ENCODE results near the gene HNRNPLL. TPM values are rescaled to one million over a fixed set of nuclear protein-coding genes. Genes with fewer than 3 reads are reported as not detected.
"Not testable (repeated sequence)": the region's sequence is repeated elsewhere in the genome, so short reads cannot be mapped to it uniquely, and the experiment has no call there.

HNRNPLL gene
- total RNA-seq, 2 donors from 2014 or later: 41.6 to 58.7 TPM

DNA sequence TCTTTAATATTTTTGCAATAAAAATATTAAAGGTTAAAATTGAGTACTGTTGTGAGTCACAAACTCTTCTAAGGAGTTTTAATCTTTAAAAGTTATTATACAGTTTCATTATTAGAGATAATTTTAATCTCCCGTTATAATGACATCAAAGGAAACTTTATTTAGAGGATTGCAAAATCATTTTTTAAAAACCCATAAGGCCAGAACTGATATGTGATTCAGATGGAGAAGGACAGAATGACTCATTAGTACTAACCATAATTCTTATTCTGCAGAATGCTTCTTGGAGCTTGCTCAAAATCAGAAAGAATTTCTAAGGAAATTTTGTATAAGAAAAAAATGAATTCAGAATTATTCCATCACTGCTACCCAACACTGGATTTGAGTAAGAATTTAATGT lies 12.5 kb upstream of the HNRNPLL start:
- Histone ChIP-seq H3K36me3 (no peaks in the 10 kb centered on the region), H3K9ac (ENCODE audit: low read depth in 2 of 2, low read length in 2 of 2) (no peak overlapping the region), H3K27me3 (no peaks in the 10 kb centered on the region), H3K9me3 (no peaks in the 10 kb centered on the region), H3K4me1 (no peaks in the 10 kb centered on the region), H3K4me3 (no peak overlapping the region), H3K27ac (no peak overlapping the region)
- intact Hi-C loops (cut with DNase I): no loop called here
- no peak for DNase-seq
- TF ChIP-seq, protein P1, sequence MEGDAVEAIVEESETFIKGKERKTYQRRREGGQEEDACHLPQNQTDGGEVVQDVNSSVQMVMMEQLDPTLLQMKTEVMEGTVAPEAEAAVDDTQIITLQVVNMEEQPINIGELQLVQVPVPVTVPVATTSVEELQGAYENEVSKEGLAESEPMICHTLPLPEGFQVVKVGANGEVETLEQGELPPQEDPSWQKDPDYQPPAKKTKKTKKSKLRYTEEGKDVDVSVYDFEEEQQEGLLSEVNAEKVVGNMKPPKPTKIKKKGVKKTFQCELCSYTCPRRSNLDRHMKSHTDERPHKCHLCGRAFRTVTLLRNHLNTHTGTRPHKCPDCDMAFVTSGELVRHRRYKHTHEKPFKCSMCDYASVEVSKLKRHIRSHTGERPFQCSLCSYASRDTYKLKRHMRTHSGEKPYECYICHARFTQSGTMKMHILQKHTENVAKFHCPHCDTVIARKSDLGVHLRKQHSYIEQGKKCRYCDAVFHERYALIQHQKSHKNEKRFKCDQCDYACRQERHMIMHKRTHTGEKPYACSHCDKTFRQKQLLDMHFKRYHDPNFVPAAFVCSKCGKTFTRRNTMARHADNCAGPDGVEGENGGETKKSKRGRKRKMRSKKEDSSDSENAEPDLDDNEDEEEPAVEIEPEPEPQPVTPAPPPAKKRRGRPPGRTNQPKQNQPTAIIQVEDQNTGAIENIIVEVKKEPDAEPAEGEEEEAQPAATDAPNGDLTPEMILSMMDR (IDR thresholded peaks at IDR 0.05): no peak

DNA sequence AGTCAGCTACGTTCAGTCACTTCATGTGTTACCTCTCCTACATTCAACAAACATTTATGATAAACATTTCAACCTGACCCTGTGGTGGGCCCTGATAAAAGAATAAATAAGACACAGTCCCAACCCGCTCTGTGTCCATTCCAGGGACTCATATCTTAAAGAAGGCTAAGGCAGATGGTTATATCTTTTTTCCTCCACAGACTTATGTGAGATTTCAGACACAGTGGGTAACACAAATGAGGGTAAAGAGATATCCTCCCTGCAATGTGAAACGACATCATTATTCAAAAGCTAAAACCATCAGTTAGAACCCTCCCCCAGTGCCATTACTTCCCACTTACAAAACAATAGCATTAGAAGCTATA lies 11.1 kb upstream of the HNRNPLL start:
- DNase-seq: no peak
- no peaks in the 10 kb centered on the region for H3K4me1 ChIP-seq
- no peak overlapping the region for H3K4me3 ChIP-seq
- intact Hi-C loops (cut with DNase I): no loop called here
- H3K9me3 ChIP-seq: no peaks in the 10 kb centered on the region
- TF ChIP-seq, protein P1 (IDR thresholded peaks at IDR 0.05): no peak
- no peaks in the 10 kb centered on the region for H3K36me3 ChIP-seq
- no peaks in the 10 kb centered on the region for H3K27me3 ChIP-seq
- H3K27ac ChIP-seq: no peak overlapping the region
- no peak overlapping the region for H3K9ac ChIP-seq (ENCODE audit: low read depth in 2 of 2, low read length in 2 of 2)

DNA sequence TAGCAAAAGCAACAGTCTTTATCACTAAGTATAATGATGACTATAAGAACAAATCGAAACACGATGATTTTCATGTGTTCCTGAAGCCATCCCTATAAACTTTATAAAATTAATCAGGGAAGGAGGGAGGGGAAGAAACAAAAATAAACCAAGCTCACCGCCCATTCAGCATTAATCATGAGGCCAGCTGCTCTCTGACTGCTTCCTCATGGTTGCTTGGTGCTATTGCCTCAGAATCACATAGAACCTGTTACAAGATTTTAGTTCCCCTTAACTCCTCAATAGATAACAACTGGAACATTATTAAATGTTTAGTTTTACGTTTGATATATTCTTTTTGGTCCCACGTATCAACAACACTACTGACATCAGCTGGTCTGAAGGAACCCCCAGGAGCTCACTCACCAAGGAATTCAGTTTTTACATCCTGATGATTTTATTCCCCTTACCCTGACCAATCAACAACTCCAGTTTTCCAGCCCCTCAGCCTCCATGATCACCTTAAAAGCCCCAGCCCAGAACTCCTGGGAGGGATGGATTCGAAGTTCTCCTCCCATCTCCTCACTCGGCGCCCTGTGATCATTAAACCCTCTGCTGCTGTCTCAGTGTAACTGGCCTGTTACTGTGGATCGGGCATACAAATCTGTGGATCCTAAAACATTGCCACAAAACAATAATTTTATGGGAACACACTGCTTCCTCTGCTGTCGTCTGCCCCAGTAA lies 10.6 kb upstream of the HNRNPLL start:
- no peak overlapping the region for H3K4me3 ChIP-seq
- TF ChIP-seq, protein P1 (IDR thresholded peaks at IDR 0.05): no peak
- no peaks in the 10 kb centered on the region for H3K9me3 ChIP-seq
- no peaks in the 10 kb centered on the region for H3K4me1 ChIP-seq
- DNase-seq: no peak
- no peak overlapping the region for H3K9ac ChIP-seq (ENCODE audit: low read depth in 2 of 2, low read length in 2 of 2)
- H3K36me3 ChIP-seq: no peaks in the 10 kb centered on the region
- intact Hi-C loops (cut with DNase I): no loop called here
- H3K27ac ChIP-seq: no peak overlapping the region
- H3K27me3 ChIP-seq: no peaks in the 10 kb centered on the region

DNA sequence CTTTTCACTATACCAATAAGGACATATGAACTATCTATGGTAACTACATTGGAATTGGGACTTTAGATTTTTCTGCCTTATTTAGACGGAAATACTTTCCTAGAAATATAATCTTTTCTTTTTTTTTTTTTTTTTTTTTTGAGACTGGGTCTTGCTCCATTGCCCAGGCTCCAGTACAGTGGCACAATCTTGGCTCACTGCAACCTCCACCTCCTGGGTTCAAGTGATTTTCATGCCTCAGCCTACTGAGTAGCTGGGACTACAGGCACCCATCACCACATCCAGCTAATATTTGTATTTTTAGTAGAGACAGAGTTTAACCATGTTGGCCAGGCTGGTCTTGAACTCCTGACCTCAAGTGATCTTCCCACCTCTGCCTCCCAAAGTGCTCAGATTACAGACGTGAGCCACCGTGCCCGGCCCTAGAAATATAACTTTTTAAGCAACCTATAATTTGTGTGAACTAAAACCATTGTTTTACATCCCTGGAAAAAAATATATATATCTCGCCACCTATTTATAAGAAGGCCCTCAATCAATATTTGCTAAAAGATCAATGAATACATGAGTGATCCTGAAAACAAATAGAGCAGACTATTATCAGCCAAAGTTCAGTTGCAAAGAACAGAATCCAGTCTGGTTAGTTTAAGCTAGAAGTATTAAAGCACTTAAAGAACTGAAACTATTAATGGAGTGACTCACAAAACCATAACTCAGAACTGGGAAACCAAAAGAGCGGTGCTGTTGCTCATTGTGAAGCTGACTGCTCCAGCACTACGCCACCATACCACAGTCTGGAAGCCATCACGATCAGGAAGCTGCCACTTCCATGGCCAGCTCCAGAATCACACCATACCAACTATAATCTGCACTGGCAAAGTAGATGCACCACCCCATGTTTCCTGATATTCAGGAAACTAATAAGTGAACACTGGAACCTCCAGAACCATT lies 8.4 kb upstream of the HNRNPLL start:
- Histone ChIP-seq H3K9ac (ENCODE audit: low read depth in 2 of 2, low read length in 2 of 2) (no peak overlapping the region), H3K27ac (no peak overlapping the region), H3K9me3 (no peaks in the 10 kb centered on the region), H3K36me3 (no peaks in the 10 kb centered on the region), H3K4me1 (no peaks in the 10 kb centered on the region), H3K27me3 (no peaks in the 10 kb centered on the region), H3K4me3 (no peak overlapping the region)
- DNase-seq: no peak
- TF ChIP-seq, protein P1 (IDR thresholded peaks at IDR 0.05): no peak
- intact Hi-C loops (cut with DNase I): no loop called here

DNA sequence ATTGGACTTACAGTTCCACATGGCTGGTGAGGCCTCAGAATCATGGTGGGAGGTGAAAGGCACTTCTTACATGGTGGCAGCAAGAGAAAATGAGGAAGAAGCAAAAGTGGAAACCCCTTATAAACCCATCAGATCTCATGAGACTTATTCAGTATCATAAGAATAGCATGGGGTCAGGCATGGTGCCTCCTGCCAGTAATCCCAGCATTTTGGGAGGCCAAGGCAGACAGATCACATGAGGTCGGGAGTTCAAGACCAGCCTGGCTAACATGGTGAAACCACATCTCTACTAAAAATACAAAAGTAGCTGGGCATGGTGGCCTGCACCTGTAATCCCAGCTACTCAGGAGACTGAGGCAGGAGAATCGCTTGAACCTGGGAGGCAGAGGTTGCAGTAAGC lies 6.5 kb upstream of the HNRNPLL start:
- intact Hi-C loops (cut with DNase I); DNase-seq; H3K4me3 ChIP-seq; H3K27ac ChIP-seq; H3K27me3 ChIP-seq; H3K9ac ChIP-seq (ENCODE audit: low read depth in 2 of 2, low read length in 2 of 2); H3K9me3 ChIP-seq; H3K36me3 ChIP-seq; H3K4me1 ChIP-seq: not testable (repeated sequence)

DNA sequence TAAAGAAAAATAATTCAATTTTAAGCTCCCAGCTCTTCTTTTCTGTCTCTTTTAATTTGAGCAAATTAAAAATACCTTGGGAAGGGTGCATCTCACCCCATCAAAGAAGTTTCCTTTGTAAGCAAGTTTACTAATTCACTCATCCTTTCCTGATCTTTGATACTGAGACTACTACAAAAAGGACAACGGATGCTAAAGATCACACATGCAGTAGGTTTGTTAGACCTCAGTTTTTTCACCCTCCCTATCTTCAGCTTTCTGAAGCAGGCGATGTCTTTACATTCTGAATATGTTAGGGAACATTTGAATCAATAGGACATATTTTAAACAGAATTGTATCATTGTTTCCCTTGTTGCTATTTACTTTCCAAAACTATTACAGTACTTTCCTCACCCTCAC lies 6.0 kb upstream of the HNRNPLL start:
- DNase-seq: no peak
- H3K27ac ChIP-seq: no peak overlapping the region
- no peaks in the 10 kb centered on the region for H3K36me3 ChIP-seq
- H3K9me3 ChIP-seq: no peaks in the 10 kb centered on the region
- TF ChIP-seq, protein P1 (IDR thresholded peaks at IDR 0.05): no peak
- no peak overlapping the region for H3K4me3 ChIP-seq
- intact Hi-C loops (cut with DNase I): no loop called here
- H3K9ac ChIP-seq (ENCODE audit: low read depth in 2 of 2, low read length in 2 of 2): no peak overlapping the region
- no peaks in the 10 kb centered on the region for H3K4me1 ChIP-seq
- H3K27me3 ChIP-seq: no peaks in the 10 kb centered on the region
